Neural progenitor cell (in vitro differentiated cells): ENCODE data around the gene NANP. TPM values are rescaled to one million over a fixed set of nuclear protein-coding genes. Genes with fewer than 3 reads are reported as not detected.
"Not testable (repeated sequence)": the region's sequence is repeated elsewhere in the genome, so short reads cannot be mapped to it uniquely, and the experiment has no call there.

Experiments used
- DNase-seq: peaks from one replicate; pipeline ENCODE4 v3.0.0-alpha.2; 2016; ENCODE audit warnings: low spot score
- H2AFZ ChIP-seq: fragments of 200-600 bp; sonication (generic); replicated peaks from 2 replicates; pipeline ENCODE4 v1.6.1; 2016; ENCODE audit warnings: antibody characterized with exemption
- H3F3A ChIP-seq: fragments of 200-600 bp; sonication (generic); 2 replicates; pipeline ENCODE4 v1.6.1; 2016; ENCODE audit warnings: antibody characterized with exemption, low read depth
- H3K27ac ChIP-seq: fragments of 200-600 bp; sonication (generic); 2 replicates; pipeline ENCODE4 v1.5.1; 2016; ENCODE audit warnings: mild to moderate bottlenecking
- H3K27me3 ChIP-seq: fragments of 200-600 bp; sonication (generic); 2 replicates; pipeline ENCODE4 v1.6.1; 2016; ENCODE audit warnings: mild to moderate bottlenecking, moderate library complexity
- H3K36me3 ChIP-seq: fragments of 200-600 bp; sonication (generic); 2 replicates; pipeline ENCODE4 v1.5.1; 2016
- H3K4me1 ChIP-seq: fragments of 200-600 bp; sonication (generic); 2 replicates; pipeline ENCODE4 v1.6.1; 2016; ENCODE audit warnings: mixed run types
- H3K4me2 ChIP-seq: fragments of 200-600 bp; sonication (generic); 2 replicates; pipeline ENCODE4 v1.6.1; 2016
- H3K4me3 ChIP-seq: fragments of 200-600 bp; sonication (generic); 2 replicates; pipeline ENCODE4 v1.5.1; 2016
- H3K79me2 ChIP-seq: fragments of 200-600 bp; sonication (generic); 2 replicates; pipeline ENCODE4 v1.6.1; 2016; ENCODE audit warnings: low read depth
- H3K9ac ChIP-seq: fragments of 200-600 bp; sonication (generic); 2 replicates; pipeline ENCODE4 v1.6.1; 2016
- H3K9me3 ChIP-seq: fragments of 200-600 bp; sonication (generic); 2 replicates; pipeline ENCODE4 v1.5.1; 2016; ENCODE audit warnings: low read depth
- H4K20me1 ChIP-seq: fragments of 200-600 bp; sonication (generic); 2 replicates; pipeline ENCODE4 v1.6.1; 2016; ENCODE audit warnings: low read depth
- H3K27ac Mint-ChIP-seq: 3 replicates; pipeline ENCODE4 v1.8.0; 2021; ENCODE audit warnings: mixed read lengths
- H3K27me3 Mint-ChIP-seq: 2 replicates; pipeline ENCODE4 v1.8.0; 2022; ENCODE audit warnings: low read depth, mild to moderate bottlenecking, inconsistent platforms, moderate library complexity, mixed read lengths; ENCODE audit not compliant: insufficient read depth
- H3K36me3 Mint-ChIP-seq: 3 replicates; pipeline ENCODE4 v1.8.0; 2021; ENCODE audit warnings: mixed read lengths
- H3K4me1 Mint-ChIP-seq: 3 replicates; pipeline ENCODE4 v1.8.0; 2021; ENCODE audit warnings: mixed read lengths
- H3K4me3 Mint-ChIP-seq: 3 replicates; pipeline ENCODE4 v1.8.0; 2021; ENCODE audit warnings: mild to moderate bottlenecking, moderate library complexity, mixed read lengths
- H3K9me3 Mint-ChIP-seq: 3 replicates; pipeline ENCODE4 v1.8.0; 2020; ENCODE audit warnings: mixed read lengths
- CTCF ChIP-seq: fragments of 200-600 bp; sonication (generic); IDR thresholded peaks from 2 replicates; pipeline ENCODE4 v1.5.1; 2017; ENCODE audit warnings: antibody characterized with exemption, mild to moderate bottlenecking
- EZH2 ChIP-seq: fragments of 200-600 bp; sonication (generic); IDR thresholded peaks from 2 replicates; pipeline ENCODE4 v1.6.1; 2017; ENCODE audit warnings: antibody characterized with exemption, mild to moderate bottlenecking, moderate library complexity
- EZH2phosphoT487 ChIP-seq: fragments of 200-600 bp; sonication (generic); IDR thresholded peaks from 2 replicates; pipeline ENCODE4 v1.6.1; 2017; ENCODE audit warnings: antibody characterized with exemption
- total RNA-seq: library from RNA; depleted of rRNA; stranded (reverse); fragments of >200 nt; gene quantifications from 2 replicates; pipeline ENCODE4 v1.2.3, GENCODE V29; 2015; ENCODE audit warnings: low replicate concordance

The NANP gene
- total RNA-seq, 1 donor from 2014 or later = 3.5 TPM

- Histone ChIP-seq H3K79me2 (no peaks in the 10 kb centered on the region), H3K4me2 (no peak overlapping the region), H3K4me3 (no peak overlapping the region), H4K20me1 (no peaks in the 10 kb centered on the region), H3K36me3 (no peaks in the 10 kb centered on the region), H3K27me3 (no peaks in the 10 kb centered on the region), H3K9ac (no peak overlapping the region), H3K4me1 (no peaks in the 10 kb centered on the region), H3K27ac (no peak overlapping the region), H3K9me3 (no peaks in the 10 kb centered on the region), H3F3A (no peaks in the 10 kb centered on the region), H2AFZ (no peak overlapping the region)
- Mint-ChIP-seq H3K4me3 (no peak overlapping the region), H3K27me3 (peaks cover 3% of the 10 kb centered on the region), H3K27ac (no peak overlapping the region), H3K36me3 (no peaks in the 10 kb centered on the region), H3K4me1 (no peaks in the 10 kb centered on the region), H3K9me3 (no peaks in the 10 kb centered on the region)
- DNase-seq = no peak
- TF ChIP-seq EZH2 (no peak), EZH2phosphoT487 (no peak), CTCF (no peak)
These were observed 19.2 kb downstream of the NANP start for GRCh38 chr20:25604611-25605010.

- H3K36me3 ChIP-seq, H3K4me2 ChIP-seq, H3F3A ChIP-seq, H3K4me3 Mint-ChIP-seq, H3K27ac Mint-ChIP-seq, H3K4me3 ChIP-seq, H3K9ac ChIP-seq, H3K79me2 ChIP-seq, H4K20me1 ChIP-seq, H3K4me1 ChIP-seq, H3K4me1 Mint-ChIP-seq, H3K36me3 Mint-ChIP-seq, H3K27ac ChIP-seq, DNase-seq, H3K9me3 ChIP-seq, H3K9me3 Mint-ChIP-seq, H3K27me3 ChIP-seq, H3K27me3 Mint-ChIP-seq, H2AFZ ChIP-seq: not testable (repeated sequence)
These were observed 20.9 kb downstream of the NANP start for GRCh38 chr20:25602914-25603309.

- not testable (repeated sequence) for H4K20me1 ChIP-seq, H3K4me1 Mint-ChIP-seq, H3K4me3 ChIP-seq, H3K36me3 ChIP-seq, H3K27ac ChIP-seq, H3K27me3 ChIP-seq, H3K4me3 Mint-ChIP-seq, H3K9me3 Mint-ChIP-seq, DNase-seq, H3K27ac Mint-ChIP-seq, H3K36me3 Mint-ChIP-seq, H3K9me3 ChIP-seq, H3K27me3 Mint-ChIP-seq, H3K9ac ChIP-seq, H3F3A ChIP-seq, H2AFZ ChIP-seq, H3K4me2 ChIP-seq, H3K79me2 ChIP-seq, H3K4me1 ChIP-seq
These were observed 21.5 kb downstream of the NANP start for GRCh38 chr20:25602191-25602913.

- Histone ChIP-seq H3F3A (no peaks in the 10 kb centered on the region), H3K36me3 (no peaks in the 10 kb centered on the region), H3K9me3 (no peaks in the 10 kb centered on the region), H3K27ac (no peak overlapping the region), H3K9ac (no peak overlapping the region), H3K4me2 (no peak overlapping the region), H3K4me1 (no peaks in the 10 kb centered on the region), H3K27me3 (no peaks in the 10 kb centered on the region), H4K20me1 (no peaks in the 10 kb centered on the region), H3K79me2 (no peaks in the 10 kb centered on the region), H3K4me3 (no peak overlapping the region), H2AFZ (no peak overlapping the region)
- no peaks in the 10 kb centered on the region for H3K9me3 Mint-ChIP-seq
- no peak for DNase-seq
- peaks cover 3% of the 10 kb centered on the region for H3K27me3 Mint-ChIP-seq
- H3K27ac Mint-ChIP-seq = no peak overlapping the region
- TF ChIP-seq EZH2 (no peak), EZH2phosphoT487 (no peak), CTCF (no peak)
- no peak overlapping the region for H3K4me3 Mint-ChIP-seq
- no peaks in the 10 kb centered on the region for H3K36me3 Mint-ChIP-seq
- H3K4me1 Mint-ChIP-seq = no peaks in the 10 kb centered on the region
These were observed 22.2 kb downstream of the NANP start for GRCh38 chr20:25601659-25602058.
